ENCODE data around the gene ARHGAP27. TPM values are rescaled to one million over a fixed set of nuclear protein-coding genes. Genes with fewer than 3 reads are reported as not detected.

ARHGAP27 gene
- total and polyA plus RNA-seq, 2 of the 4 experiments (the other 2 are of a cell fraction) = under 0.01 to 0.89 TPM

GRCh38 chr17:45371414-45372324 lies 61.0 kb downstream of the ARHGAP27 start (continued):
- TF ChIP-seq ELK1 (IDR thresholded peaks at IDR 0.05; ENCODE audit: borderline replicate concordance, low read depth, low read length) (no peak), POLR2A (IDR thresholded peaks at IDR 0.05; ENCODE audit: low read depth, low read length) (peak; percentile 59), SMC3 (IDR thresholded peaks at IDR 0.05; ENCODE audit: low read depth, low read length) (no peak), BHLHE40 (IDR thresholded peaks at IDR 0.05; ENCODE audit: low read depth, low read length) (peak; percentile 97)

Measured in IMR-90 (cell line).